ENCODE measurements around the gene MITF.
"Not testable (repeated sequence)": the region's sequence is repeated elsewhere in the genome, so short reads cannot be mapped to it uniquely, and the experiment has no call there.

The MITF gene

GRCh38 chr3:69914395-69914794 is 175.1 kb downstream of the MITF start:
- no peak for DNase-seq (ENCODE audit: low spot score)

GRCh38 chr3:69915726-69916125 is 176.5 kb downstream of the MITF start:
- DNase-seq (ENCODE audit: low spot score) = no peak

- DNase-seq (ENCODE audit: low spot score) = not testable (repeated sequence)
These were observed 180.7 kb downstream of the MITF start for GRCh38 chr3:69920009-69920408.

- DNase-seq (ENCODE audit: low spot score) = no peak
These were observed 182.4 kb downstream of the MITF start for GRCh38 chr3:69921651-69922050.

- no peak for DNase-seq (ENCODE audit: low spot score)
These were observed 183.3 kb downstream of the MITF start for GRCh38 chr3:69922521-69923000.

GRCh38 chr3:69925506-69925905 is 186.2 kb downstream of the MITF start:
- no peak for DNase-seq (ENCODE audit: low spot score)

- no peak for DNase-seq (ENCODE audit: low spot score)
These were observed 187.1 kb downstream of the MITF start for GRCh38 chr3:69926385-69926784.

- DNase-seq (ENCODE audit: low spot score) = no peak
These were observed 188.3 kb downstream of the MITF start for GRCh38 chr3:69927571-69927970.

- DNase-seq (ENCODE audit: low spot score) = no peak
These were observed 189.8 kb downstream of the MITF start for GRCh38 chr3:69929019-69929418.

GRCh38 chr3:69930564-69930963 is 191.3 kb downstream of the MITF start:
- DNase-seq (ENCODE audit: low spot score) = no peak

GRCh38 chr3:69932087-69932486 is 192.8 kb downstream of the MITF start:
- DNase-seq (ENCODE audit: low spot score) = no peak

GRCh38 chr3:69932501-69932900 is 193.2 kb downstream of the MITF start:
- DNase-seq (ENCODE audit: low spot score) = no peak

- no peak for DNase-seq (ENCODE audit: low spot score)
These were observed 195.1 kb downstream of the MITF start for GRCh38 chr3:69934398-69934797.

- no peak for DNase-seq (ENCODE audit: low spot score)
These were observed 197.0 kb downstream of the MITF start for GRCh38 chr3:69936266-69936665.

- no peak for DNase-seq (ENCODE audit: low spot score)
These were observed 198.8 kb downstream of the MITF start for GRCh38 chr3:69938061-69938460.

GRCh38 chr3:69938931-69939330 is 199.7 kb downstream of the MITF start:
- no peak for DNase-seq (ENCODE audit: low spot score)

GRCh38 chr3:69941037-69941436 is 201.8 kb downstream of the MITF start:
- no peak for DNase-seq (ENCODE audit: low spot score)

- no peak for DNase-seq (ENCODE audit: low spot score)
These were observed 202.3 kb downstream of the MITF start for GRCh38 chr3:69941439-69942176.

- DNase-seq (ENCODE audit: low spot score) = no peak
These were observed 205.7 kb downstream of the MITF start for GRCh38 chr3:69944931-69945493.

GRCh38 chr3:69948246-69948862 is 209.1 kb downstream of the MITF start:
- DNase-seq (ENCODE audit: low spot score) = no peak

- DNase-seq (ENCODE audit: low spot score) = no peak
These were observed 212.4 kb downstream of the MITF start for GRCh38 chr3:69951616-69952015.

- no peak for DNase-seq (ENCODE audit: low spot score)
These were observed 220.3 kb downstream of the MITF start for GRCh38 chr3:69959581-69959980.

GRCh38 chr3:69961706-69962439 is 222.6 kb downstream of the MITF start:
- DNase-seq (ENCODE audit: low spot score) = no peak
